T-cell (primary cell): Measurements from ENCODE around the gene CDC7. TPM values are rescaled to one million over a fixed set of nuclear protein-coding genes. Genes with fewer than 3 reads are reported as not detected.

ENCODE experiments used
- ATAC-seq, 4 experiments: fragments of 200-7000 bp in 3 of 4; fragments of 150-1000 bp in 1 of 4; cut with Tn5 transposase; replicated peaks in 1 of 4; 1 replicate in 3 of 4; 2 replicates in 1 of 4; pipeline ENCODE4 v1.10.0; 2021; ENCODE audit warnings: moderate library complexity in 3 of 4, mild to moderate bottlenecking in 2 of 4, moderate number of reproducible peaks in 1 of 4
- CTCF ChIA-PET, 2 donors: fragments of 300-600 bp; sonication (Branson Sonifier 250); formaldehyde crosslinking; loops; one replicate each; lab custom pipeline; 2022; ENCODE audit warnings: antibody characterized with exemption in 2 of 2; lab: Charles Lee
- POLR2A ChIA-PET, 2 donors: fragments of 300-600 bp; sonication (Branson Sonifier 250); formaldehyde crosslinking; loops; one replicate each; lab custom pipeline; 2022; ENCODE audit warnings: antibody characterized with exemption in 2 of 2; lab: Charles Lee
- DNase-seq, 35 experiments: peaks; one replicate each; pipeline versions ENCODE4 v3.0.0 to v3.0.0-alpha.2; 2013 to 2023
- H3K27ac ChIP-seq: one replicate; pipeline ENCODE4 v1.5.1; 2013; ENCODE audit warnings: low read length
- H3K27me3 ChIP-seq, 2 experiments: replicated peaks in 1 of 2; 1 replicate in 1 of 2; 2 replicates in 1 of 2; pipeline versions ENCODE4 v1.6.1 to v1.7.0; 2013; ENCODE audit warnings: low read length in 1 of 2, mixed read lengths in 1 of 2; ENCODE audit not compliant: control insufficient read depth in 2 of 2, insufficient read depth in 2 of 2; ENCODE audit errors: extremely low read depth in 1 of 2
- H3K36me3 ChIP-seq, 2 donors: 1 replicate in 1 of 2; 2 replicates in 1 of 2; pipeline versions ENCODE4 v1.6.1 to v1.7.0; 2013; ENCODE audit warnings: low read length in 1 of 2; ENCODE audit not compliant: control insufficient read depth in 2 of 2, insufficient read depth in 1 of 2; ENCODE audit errors: extremely low read depth in 1 of 2
- H3K4me1 ChIP-seq, 2 experiments: 1 replicate in 1 of 2; 2 replicates in 1 of 2; pipeline versions ENCODE4 v1.6.1 to v1.7.0; 2013; ENCODE audit warnings: low read length in 2 of 2, mixed read lengths in 1 of 2; ENCODE audit not compliant: insufficient read depth in 2 of 2, control insufficient read depth in 1 of 2; ENCODE audit errors: extremely low read depth in 1 of 2
- H3K4me3 ChIP-seq, 2 donors: 1 replicate in 1 of 2; 2 replicates in 1 of 2; pipeline versions ENCODE4 v1.5.1 to v1.7.0; 2013; ENCODE audit warnings: mild to moderate bottlenecking in 2 of 2, low read length in 1 of 2, moderate library complexity in 1 of 2; ENCODE audit not compliant: control insufficient read depth in 1 of 2; ENCODE audit errors: extremely low read depth in 1 of 2
- H3K9me3 ChIP-seq: 2 replicates; pipeline ENCODE4 v1.7.0; 2013
- H3K27ac Mint-ChIP-seq, 2 donors: one replicate each; pipeline ENCODE4 v1.8.0; 2020 to 2021; ENCODE audit warnings: mild to moderate bottlenecking in 2 of 2, mixed read lengths in 2 of 2
- H3K27me3 Mint-ChIP-seq, 2 donors: one replicate each; pipeline ENCODE4 v1.8.0; 2021 to 2022; ENCODE audit warnings: mixed read lengths in 2 of 2
- H3K36me3 Mint-ChIP-seq: one replicate; pipeline ENCODE4 v1.8.0; 2021; ENCODE audit warnings: mixed read lengths
- H3K4me1 Mint-ChIP-seq, 3 donors: one replicate each; pipeline ENCODE4 v1.8.0; 2020 to 2022; ENCODE audit warnings: mixed read lengths in 3 of 3, mild to moderate bottlenecking in 1 of 3
- H3K4me3 Mint-ChIP-seq, 3 donors: one replicate each; pipeline ENCODE4 v1.8.0; 2020 to 2022; ENCODE audit warnings: mild to moderate bottlenecking in 3 of 3, mixed read lengths in 3 of 3, moderate library complexity in 3 of 3
- H3K9me3 Mint-ChIP-seq, 3 donors: one replicate each; pipeline ENCODE4 v1.8.0; 2020 to 2022; ENCODE audit warnings: mixed read lengths in 3 of 3
- WGBS: methylation state at CpG from one replicate; pipeline ENCODE4 v1.1.5; 2013; ENCODE audit warnings: missing lambda C conversion rate; ENCODE audit not compliant: insufficient coverage; 5-methylcytosine and 5-hydroxymethylcytosine counted together
- total RNA-seq, 35 experiments: library from RNA in 6 of 35; stranded (reverse) in 6 of 35; fragments of 120-200 nt in 1 of 35; gene quantifications; one replicate each; pipeline versions ENCODE4 v1.2.1 to v1.2.4 and lab custom pipeline; 2013 to 2026

The CDC7 gene
- total RNA-seq, 5 donors from 2014 or later (not counting 1 experiment from before 2014, with no cell fraction given), result 3.1 to 6.9 (median 6.3) TPM

- peaks cover 4 to 11% of the 10 kb centered on the region in 2 experiments for H3K4me1 ChIP-seq
- Mint-ChIP-seq H3K36me3 (peaks cover 3% of the 10 kb centered on the region), H3K4me3 (no peak overlapping the region), H3K4me1 (peaks cover 19 to 30% (median 28%) of the 10 kb centered on the region in 3 donors), H3K9me3 (no peaks in the 10 kb centered on the region), H3K27me3 (no peaks in the 10 kb centered on the region), H3K27ac (no peak overlapping the region)
- no peaks in the 10 kb centered on the region for H3K36me3 ChIP-seq
- DNase-seq (no peak), ATAC-seq (no peak)
- WGBS, result 100% methylated on average over 1 of the region's 4 CpGs
- ChIA-PET POLR2A (no interaction called here), CTCF (interaction anchor here (0.5 to 0.9 kb wide), 4 partner anchors 421 to 1913 kb away, joined by 3 to 5 read pairs (median 4); no protein-coding TSS in a partner anchor)
- H3K27me3 ChIP-seq, result no peaks in the 10 kb centered on the region
- H3K27ac ChIP-seq, result no peak overlapping the region
- H3K9me3 ChIP-seq, result no peaks in the 10 kb centered on the region
- no peak overlapping the region for H3K4me3 ChIP-seq
Measured at GRCh38 chr1:91506071-91506470, 5.4 kb downstream of the CDC7 start.

GRCh38 chr1:91507328-91507727 is 6.7 kb downstream of the CDC7 start:
- no peaks in the 10 kb centered on the region for H3K27me3 ChIP-seq
- Mint-ChIP-seq H3K36me3 (peaks cover 3% of the 10 kb centered on the region), H3K9me3 (no peaks in the 10 kb centered on the region), H3K4me1 (peaks cover 8 to 23% (median 22%) of the 10 kb centered on the region in 3 donors), H3K4me3 (no peak overlapping the region), H3K27me3 (no peaks in the 10 kb centered on the region), H3K27ac (no peak overlapping the region)
- H3K4me1 ChIP-seq, result peaks cover 0 to 4% of the 10 kb centered on the region in 2 experiments
- H3K9me3 ChIP-seq, result no peaks in the 10 kb centered on the region
- no peak overlapping the region for H3K27ac ChIP-seq
- H3K4me3 ChIP-seq, result no peak overlapping the region
- ChIA-PET POLR2A (interaction anchor here in 1 of 2 donors (0.7 kb wide), 1 partner anchor 252 kb away, joined by 3 read pairs; no protein-coding TSS in a partner anchor), CTCF (interaction anchor here in 1 of 2 donors (0.6 to 1.6 kb wide), 7 partner anchors 15 to 427 kb away, joined by 3 to 4 read pairs (median 3); no protein-coding TSS in a partner anchor)
- no peaks in the 10 kb centered on the region for H3K36me3 ChIP-seq
- no peak for ATAC-seq
- no CpG with 5 or more reads among the region's 2 CpGs for WGBS
- no peak for DNase-seq

GRCh38 chr1:91510754-91511153 is 10.1 kb downstream of the CDC7 start:
- Mint-ChIP-seq H3K36me3 (peaks cover 9% of the 10 kb centered on the region), H3K27me3 (no peaks in the 10 kb centered on the region), H3K27ac (peak overlapping the region in 1 of 2 donors; percentile 7), H3K4me3 (no peak overlapping the region), H3K4me1 (peaks cover 4 to 6% (median 6%) of the 10 kb centered on the region in 3 donors), H3K9me3 (no peaks in the 10 kb centered on the region)
- Histone ChIP-seq H3K27me3 (no peaks in the 10 kb centered on the region), H3K4me3 (no peak overlapping the region), H3K9me3 (no peaks in the 10 kb centered on the region), H3K36me3 (no peaks in the 10 kb centered on the region), H3K4me1 (peaks cover 0 to 4% of the 10 kb centered on the region in 2 experiments), H3K27ac (no peak overlapping the region)
- DNase-seq (no peak), ATAC-seq (no peak)
- ChIA-PET POLR2A (no interaction called here), CTCF (interaction anchor here (0.7 to 3.9 kb wide), 3 partner anchors 110 to 418 kb away, joined by 3 to 41 read pairs (median 6); no protein-coding TSS in a partner anchor)
- no CpG with 5 or more reads among the region's 1 CpG for WGBS

GRCh38 chr1:91511386-91511785 is 10.7 kb downstream of the CDC7 start:
- ChIA-PET POLR2A (interaction anchor here (0.6 to 1.1 kb wide), 3 partner anchors 10 to 378 kb away, joined by 6 to 8 read pairs (median 6); no protein-coding TSS in a partner anchor), CTCF (interaction anchor here (0.6 to 4.6 kb wide), 39 partner anchors 9 to 728 kb away, joined by 3 to 69 read pairs (median 6); partner anchors contain the start of genes TGFBR3 (in 2 of the 2) and CDC7 (in 1 of the 2))
- Histone ChIP-seq H3K4me1 (peaks cover 0 to 4% of the 10 kb centered on the region in 2 experiments), H3K27ac (no peak overlapping the region), H3K9me3 (no peaks in the 10 kb centered on the region), H3K36me3 (no peaks in the 10 kb centered on the region), H3K4me3 (no peak overlapping the region), H3K27me3 (no peaks in the 10 kb centered on the region)
- peaks cover 11% of the 10 kb centered on the region for H3K36me3 Mint-ChIP-seq
- peak in 3 of 4 experiments; percentile 50 to 60 (median 53) for ATAC-seq
- H3K27me3 Mint-ChIP-seq, result no peaks in the 10 kb centered on the region
- H3K4me1 Mint-ChIP-seq, result peaks cover 4 to 6% (median 6%) of the 10 kb centered on the region in 3 donors
- H3K27ac Mint-ChIP-seq, result no peak overlapping the region
- no peaks in the 10 kb centered on the region for H3K9me3 Mint-ChIP-seq
- no peak overlapping the region for H3K4me3 Mint-ChIP-seq
- no CpG with 5 or more reads among the region's 3 CpGs for WGBS
- peak in 1 of 35 experiments; percentile 68 for DNase-seq

- no peak overlapping the region for H3K4me3 Mint-ChIP-seq
- no peaks in the 10 kb centered on the region for H3K36me3 ChIP-seq
- no peak overlapping the region for H3K27ac ChIP-seq
- DNase-seq, result peak in 1 of 35 experiments; percentile 42
- H3K27me3 Mint-ChIP-seq, result no peaks in the 10 kb centered on the region
- H3K9me3 ChIP-seq, result no peaks in the 10 kb centered on the region
- no peak overlapping the region for H3K4me3 ChIP-seq
- ChIA-PET POLR2A (no interaction called here), CTCF (interaction anchor here (0.6 to 4.6 kb wide), 42 partner anchors 9 to 853 kb away, joined by 3 to 69 read pairs (median 4); partner anchors contain the start of genes TGFBR3 (in 2 of the 2) and CDC7 (in 1 of the 2))
- H3K36me3 Mint-ChIP-seq, result peaks cover 21% of the 10 kb centered on the region
- no peaks in the 10 kb centered on the region for H3K27me3 ChIP-seq
- peaks cover 4 to 6% (median 6%) of the 10 kb centered on the region in 3 donors for H3K4me1 Mint-ChIP-seq
- no CpG with 5 or more reads among the region's 2 CpGs for WGBS
- no peak overlapping the region for H3K27ac Mint-ChIP-seq
- H3K9me3 Mint-ChIP-seq, result no peaks in the 10 kb centered on the region
- no peak for ATAC-seq
- peaks cover 0 to 3% of the 10 kb centered on the region in 2 experiments for H3K4me1 ChIP-seq
Measured at GRCh38 chr1:91513160-91513559, 12.5 kb downstream of the CDC7 start.

DNA sequence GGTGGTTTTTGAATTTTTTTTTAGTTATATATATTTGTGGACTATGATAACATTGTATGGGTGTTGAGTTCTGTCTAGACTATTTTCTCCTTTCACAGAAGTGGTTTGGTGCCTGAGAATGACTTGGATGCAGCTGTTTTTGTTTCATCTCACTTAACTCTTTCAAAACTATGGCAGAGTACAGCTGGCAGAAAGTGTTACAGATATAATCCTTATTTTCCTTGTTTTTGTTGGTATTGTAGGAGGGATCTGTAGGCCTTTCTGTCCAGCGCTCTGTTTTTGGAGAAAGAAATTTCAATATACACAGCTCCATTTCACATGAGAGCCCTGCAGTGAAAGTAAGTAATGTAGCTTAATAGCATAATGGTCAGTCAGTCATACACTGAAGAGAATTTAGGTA is 13.1 kb downstream of the CDC7 start:
- Mint-ChIP-seq H3K9me3 (no peaks in the 10 kb centered on the region), H3K27me3 (no peaks in the 10 kb centered on the region), H3K4me1 (peaks cover 3 to 8% (median 4%) of the 10 kb centered on the region in 3 donors), H3K27ac (no peak overlapping the region), H3K36me3 (peaks cover 24% of the 10 kb centered on the region), H3K4me3 (no peak overlapping the region)
- ATAC-seq (no peak), DNase-seq (no peak)
- no CpG with 5 or more reads among the region's 1 CpG for WGBS
- no peaks in the 10 kb centered on the region for H3K4me1 ChIP-seq
- CTCF ChIA-PET, result interaction anchor here (0.6 to 4.6 kb wide), 20 partner anchors 9 to 765 kb away, joined by 3 to 69 read pairs (median 5); no protein-coding TSS in a partner anchor
- no peak overlapping the region for H3K4me3 ChIP-seq
- H3K27me3 ChIP-seq, result no peaks in the 10 kb centered on the region
- H3K36me3 ChIP-seq, result no peaks in the 10 kb centered on the region
- H3K9me3 ChIP-seq, result no peaks in the 10 kb centered on the region
- POLR2A ChIA-PET, result no interaction called here
- no peak overlapping the region for H3K27ac ChIP-seq
